GM19193 (cell line): ENCODE data around the gene C21orf91.

Experiments used
- POLR2A ChIP-seq: IDR thresholded peaks from 4 replicates; pipeline ENCODE4 v1.6.1; 2011; ENCODE audit not compliant: insufficient read depth, insufficient read length; ENCODE audit errors: extremely low read depth

C21orf91 gene

GRCh38 chr21:17786071-17786850 lies 32.9 kb downstream of the C21orf91 start:
- TF ChIP-seq POLR2A, result no peak

- TF ChIP-seq POLR2A, result no peak
These were observed 33.8 kb downstream of the C21orf91 start for GRCh38 chr21:17785403-17785788.

- TF ChIP-seq POLR2A, result peak; percentile 13
These were observed 34.4 kb downstream of the C21orf91 start for GRCh38 chr21:17784604-17785402.

- no peak for TF ChIP-seq POLR2A
These were observed 35.0 kb downstream of the C21orf91 start for GRCh38 chr21:17784180-17784598.

- peak; percentile 26 for TF ChIP-seq POLR2A
These were observed 35.5 kb downstream of the C21orf91 start for GRCh38 chr21:17783481-17784179.

- TF ChIP-seq POLR2A, result no peak
These were observed 36.2 kb downstream of the C21orf91 start for GRCh38 chr21:17783003-17783402.

- no peak for TF ChIP-seq POLR2A
These were observed 37.1 kb downstream of the C21orf91 start for GRCh38 chr21:17782051-17782450.

GRCh38 chr21:17781524-17781923 lies 37.6 kb downstream of the C21orf91 start:
- no peak for TF ChIP-seq POLR2A

GRCh38 chr21:17780539-17780938 lies 38.6 kb downstream of the C21orf91 start:
- no peak for TF ChIP-seq POLR2A

GRCh38 chr21:17779980-17780379 lies 39.2 kb downstream of the C21orf91 start:
- no peak for TF ChIP-seq POLR2A

- TF ChIP-seq POLR2A, result no peak
These were observed 39.7 kb downstream of the C21orf91 start for GRCh38 chr21:17779496-17779895.

GRCh38 chr21:17777072-17777765 lies 41.9 kb downstream of the C21orf91 start:
- no peak for TF ChIP-seq POLR2A

- TF ChIP-seq POLR2A, result no peak
These were observed 43.6 kb downstream of the C21orf91 start for GRCh38 chr21:17775431-17776126.

GRCh38 chr21:17769447-17769845 lies 49.7 kb downstream of the C21orf91 start:
- TF ChIP-seq POLR2A, result no peak

GRCh38 chr21:17768840-17769446 lies 50.2 kb downstream of the C21orf91 start:
- no peak for TF ChIP-seq POLR2A

GRCh38 chr21:17765207-17765606 lies 53.9 kb downstream of the C21orf91 start:
- TF ChIP-seq POLR2A, result no peak
